Body of pancreas (tissue), 4 donors: ENCODE results near the gene EVA1A. TPM values are rescaled to one million over a fixed set of nuclear protein-coding genes. Genes with fewer than 3 reads are reported as not detected.

Experiments used
- ATAC-seq: fragments of 150-250 bp; one replicate; pipeline ENCODE4 v1.9.1; 2016
- DNase-seq, 4 donors: peaks; one replicate each; pipeline ENCODE4 v3.0.0-alpha.2; 2019
- H3K27ac ChIP-seq, 4 donors: fragments of 200-600 bp; sonication (generic); 1 replicate in 3 of 4; 2 replicates in 1 of 4; pipeline versions ENCODE4 v1.5.1 to v1.6.1; 2016 to 2019; ENCODE audit warnings: mild to moderate bottlenecking in 1 of 4, mixed read lengths in 1 of 4, moderate library complexity in 1 of 4
- H3K27me3 ChIP-seq, 2 donors: fragments of 200-600 bp; sonication (generic); one replicate each; pipeline ENCODE4 v1.6.0; 2016; ENCODE audit warnings: mild to moderate bottlenecking in 1 of 2
- H3K36me3 ChIP-seq, 2 donors: fragments of 200-600 bp; sonication (generic); replicated peaks in 1 of 2; 2 replicates each; pipeline ENCODE4 v1.5.1; 2016; ENCODE audit warnings: low read depth in 2 of 2; ENCODE audit not compliant: insufficient read depth in 1 of 2
- H3K4me1 ChIP-seq: fragments of 200-600 bp; sonication (generic); one replicate; pipeline ENCODE4 v1.6.0; 2016
- H3K4me3 ChIP-seq, 2 donors: fragments of 200-600 bp; sonication (generic); 1 replicate in 1 of 2; 2 replicates in 1 of 2; pipeline ENCODE4 v1.5.1; 2016 to 2019
- H3K9me3 ChIP-seq, 3 donors: fragments of 200-600 bp; sonication (generic); 1 replicate in 2 of 3; 2 replicates in 1 of 3; pipeline ENCODE4 v1.5.1; 2016
- POLR2A ChIP-seq, 3 donors: fragments of 450-650 bp; IDR thresholded peaks; one replicate each; pipeline ENCODE4 v1.6.1; 2016; ENCODE audit warnings: antibody characterized with exemption in 3 of 3, mild to moderate bottlenecking in 2 of 3
- WGBS, 2 donors: methylation state at CpG; one replicate each; pipeline ENCODE4 v1.1.5; 2017; 5-methylcytosine and 5-hydroxymethylcytosine counted together
- intact Hi-C: fragments of 100-400 bp; cut with DNase I; formaldehyde crosslinking; loops from one replicate; pipeline ENCODE4 v1.15.1; 2023
- total RNA-seq, 2 donors: library from RNA; depleted of rRNA; stranded (reverse); fragments of >200 nt; gene quantifications; one replicate each; pipeline ENCODE4 v1.1.0, GENCODE V29; 2016
- TF ChIP-seq, protein P1 (sequence below), 7 experiments: fragments of 450-650 bp in 4 of 7; fragments of 200-600 bp in 3 of 7; sonication (generic) in 3 of 7; IDR thresholded peaks; one replicate each; pipeline ENCODE4 v1.5.1; 2016 to 2019; ENCODE audit warnings: antibody characterized with exemption in 7 of 7

EVA1A gene
- total RNA-seq, 2 donors from 2014 or later: 27.5 to 31.3 TPM

DNA sequence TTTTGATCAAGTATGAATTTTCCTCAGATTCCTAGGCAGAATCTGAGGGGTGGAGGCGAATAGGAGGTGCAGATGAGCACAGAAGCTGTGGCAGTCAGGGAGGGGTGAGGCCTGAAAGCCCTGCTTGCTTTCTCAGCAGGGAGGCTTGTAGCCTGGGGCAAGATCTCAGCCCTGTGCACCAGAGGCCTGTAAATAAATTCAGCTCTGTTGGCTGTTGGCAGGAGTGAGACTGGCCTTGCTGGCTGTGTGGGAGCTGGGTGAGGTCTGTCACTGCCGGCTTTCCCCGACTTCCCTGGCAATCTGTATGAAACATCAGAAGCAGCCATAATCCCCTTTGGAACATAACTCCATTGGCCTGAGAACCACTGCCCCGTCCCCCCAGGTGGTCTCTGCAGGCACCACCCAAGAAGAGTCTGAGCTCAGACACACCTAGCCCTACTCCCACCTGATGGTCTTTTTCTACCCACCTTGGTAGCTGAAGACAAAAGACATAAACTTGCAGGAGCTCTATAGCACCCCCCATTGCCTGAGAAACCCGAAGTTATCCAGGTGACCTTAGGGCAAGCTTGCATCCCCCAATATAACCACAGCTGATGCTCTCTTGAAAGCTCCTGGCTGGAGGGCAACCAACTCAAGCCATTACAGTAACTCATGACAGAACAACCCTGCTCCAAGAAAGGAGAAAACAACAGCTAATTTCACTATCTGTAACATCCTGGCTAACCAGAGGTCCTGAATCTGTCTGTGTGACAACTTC is 32.3 kb downstream of the EVA1A start:
- Histone ChIP-seq H3K27ac (no peak overlapping the region), H3K4me3 (no peak overlapping the region), H3K27me3 (no peaks in the 10 kb centered on the region), H3K36me3 (peaks cover 0 to 1% of the 10 kb centered on the region in 2 donors), H3K9me3 (no peaks in the 10 kb centered on the region), H3K4me1 (peaks cover 25% of the 10 kb centered on the region)
- no peak for TF ChIP-seq POLR2A (IDR thresholded peaks at IDR 0.05)
- TF ChIP-seq, protein P1, sequence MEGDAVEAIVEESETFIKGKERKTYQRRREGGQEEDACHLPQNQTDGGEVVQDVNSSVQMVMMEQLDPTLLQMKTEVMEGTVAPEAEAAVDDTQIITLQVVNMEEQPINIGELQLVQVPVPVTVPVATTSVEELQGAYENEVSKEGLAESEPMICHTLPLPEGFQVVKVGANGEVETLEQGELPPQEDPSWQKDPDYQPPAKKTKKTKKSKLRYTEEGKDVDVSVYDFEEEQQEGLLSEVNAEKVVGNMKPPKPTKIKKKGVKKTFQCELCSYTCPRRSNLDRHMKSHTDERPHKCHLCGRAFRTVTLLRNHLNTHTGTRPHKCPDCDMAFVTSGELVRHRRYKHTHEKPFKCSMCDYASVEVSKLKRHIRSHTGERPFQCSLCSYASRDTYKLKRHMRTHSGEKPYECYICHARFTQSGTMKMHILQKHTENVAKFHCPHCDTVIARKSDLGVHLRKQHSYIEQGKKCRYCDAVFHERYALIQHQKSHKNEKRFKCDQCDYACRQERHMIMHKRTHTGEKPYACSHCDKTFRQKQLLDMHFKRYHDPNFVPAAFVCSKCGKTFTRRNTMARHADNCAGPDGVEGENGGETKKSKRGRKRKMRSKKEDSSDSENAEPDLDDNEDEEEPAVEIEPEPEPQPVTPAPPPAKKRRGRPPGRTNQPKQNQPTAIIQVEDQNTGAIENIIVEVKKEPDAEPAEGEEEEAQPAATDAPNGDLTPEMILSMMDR (IDR thresholded peaks at IDR 0.05): no peak
- 83 to 89% methylated on average over 4 to 5 of the region's 5 CpGs for WGBS, 2 donors
- ATAC-seq (no peak), DNase-seq (no peak)
- intact Hi-C loops: no loop called here

- Histone ChIP-seq H3K27me3 (no peaks in the 10 kb centered on the region), H3K4me3 (no peak overlapping the region), H3K9me3 (no peaks in the 10 kb centered on the region), H3K27ac (no peak overlapping the region), H3K4me1 (peaks cover 25% of the 10 kb centered on the region), H3K36me3 (peaks cover 0 to 1% of the 10 kb centered on the region in 2 donors)
- whole genome bisulfite sequencing, 2 donors: 85 to 91% methylated on average over 1 of the region's 1 CpG
- intact Hi-C loops: no loop called here
- no peak for DNase-seq
- no peak for ATAC-seq
- TF ChIP-seq POLR2A (IDR thresholded peaks at IDR 0.05): no peak
- TF ChIP-seq, protein P1 (IDR thresholded peaks at IDR 0.05): no peak
These were observed 33.1 kb downstream of the EVA1A start for GRCh38 chr2:75527676-75528075.

DNA sequence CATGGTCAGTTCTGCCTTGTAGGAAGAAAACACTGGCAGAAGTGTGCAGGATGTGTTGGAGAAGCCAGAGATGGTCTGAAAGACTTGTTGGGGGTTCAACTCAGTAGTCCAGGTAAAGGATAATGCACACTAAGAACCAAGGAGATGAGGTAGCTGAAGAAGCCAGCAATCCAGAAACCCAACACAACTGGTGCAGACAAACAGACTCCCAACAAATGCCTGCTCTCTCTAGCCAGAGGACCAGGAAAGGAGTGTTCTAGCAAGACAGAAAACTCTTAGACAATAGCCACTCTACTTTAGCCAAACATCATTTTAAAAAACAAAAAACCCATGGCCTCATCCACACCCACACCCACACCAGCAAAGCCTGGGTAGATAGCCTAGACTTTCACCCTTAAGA is 33.9 kb downstream of the EVA1A start:
- TF ChIP-seq POLR2A (IDR thresholded peaks at IDR 0.05): no peak
- TF ChIP-seq, protein P1 (IDR thresholded peaks at IDR 0.05): no peak
- intact Hi-C loops: no loop called here
- Histone ChIP-seq H3K27ac (no peak overlapping the region), H3K4me3 (no peak overlapping the region), H3K36me3 (peaks cover 0 to 1% of the 10 kb centered on the region in 2 donors), H3K27me3 (no peaks in the 10 kb centered on the region), H3K4me1 (peaks cover 25% of the 10 kb centered on the region), H3K9me3 (no peaks in the 10 kb centered on the region)
- DNase-seq (no peak), ATAC-seq (no peak)

DNA sequence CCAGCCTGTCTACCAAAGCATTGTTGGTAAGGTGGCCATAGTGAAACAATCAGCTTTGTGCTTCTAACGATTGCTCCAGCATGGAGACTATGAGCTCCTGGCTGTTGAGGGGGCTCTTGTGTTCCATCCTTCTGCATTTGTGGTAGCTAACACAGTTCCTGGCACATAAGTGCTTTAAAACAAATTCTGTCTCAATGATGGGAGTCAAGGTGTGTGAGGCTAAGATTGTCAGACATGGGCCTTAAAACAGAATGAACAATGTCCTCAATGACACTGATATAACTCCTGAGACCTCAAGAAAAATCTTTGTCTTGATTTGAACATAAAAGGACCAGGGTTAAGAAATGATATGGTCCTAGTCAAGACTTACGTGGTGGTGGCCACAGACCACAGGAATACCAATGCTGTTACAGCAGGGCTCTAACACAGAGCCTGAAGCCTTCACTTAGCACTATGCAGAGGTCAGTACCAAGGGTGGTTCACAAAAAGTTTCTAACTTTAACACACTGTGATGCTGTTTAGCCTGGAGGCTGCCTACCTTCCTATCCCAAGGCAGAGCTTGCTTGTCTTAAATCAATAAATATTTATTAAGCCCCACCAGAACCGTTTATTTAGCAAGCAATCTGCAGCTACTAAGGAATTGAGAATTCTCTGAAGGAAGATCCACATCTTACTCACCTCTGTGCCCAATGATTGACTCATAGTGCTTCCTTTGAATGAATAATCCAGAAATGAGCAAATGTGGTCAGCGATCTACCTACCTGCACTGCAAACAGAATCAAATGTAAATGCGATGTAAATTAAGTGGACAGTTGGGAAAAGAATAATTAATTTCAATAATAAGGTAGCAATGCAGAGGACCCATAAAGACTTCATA is 35.1 kb downstream of the EVA1A start:
- TF ChIP-seq, protein P1 (IDR thresholded peaks at IDR 0.05): no peak
- TF ChIP-seq POLR2A (IDR thresholded peaks at IDR 0.05): no peak
- Histone ChIP-seq H3K9me3 (no peaks in the 10 kb centered on the region), H3K27me3 (no peaks in the 10 kb centered on the region), H3K4me3 (no peak overlapping the region), H3K36me3 (peaks cover 0 to 1% of the 10 kb centered on the region in 2 donors), H3K27ac (no peak overlapping the region), H3K4me1 (peaks cover 25% of the 10 kb centered on the region)
- 90 to 93% methylated on average over 5 of the region's 5 CpGs for WGBS, 2 donors
- intact Hi-C loops: no loop called here
- DNase-seq (no peak), ATAC-seq (no peak)
